B cell (primary cell): ENCODE measurements around the gene MYEF2. TPM values are rescaled to one million over a fixed set of nuclear protein-coding genes. Genes with fewer than 3 reads are reported as not detected.

Experiments used
- ATAC-seq: fragments of 200-7000 bp; cut with Tn5 transposase; one replicate; pipeline ENCODE4 v1.10.0; 2021; ENCODE audit warnings: low read depth, mild to moderate bottlenecking, moderate number of reproducible peaks, moderate library complexity
- CTCF ChIA-PET: fragments of 350-600 bp; sonication (Branson Sonifier 250); formaldehyde crosslinking; loops from one replicate; lab custom pipeline; 2021; ENCODE audit warnings: antibody characterized with exemption, inconsistent platforms; lab: Charles Lee
- POLR2A ChIA-PET: fragments of 350-600 bp; sonication (Branson Sonifier 250); formaldehyde crosslinking; loops from one replicate; lab custom pipeline; 2021; ENCODE audit warnings: antibody characterized with exemption; lab: Charles Lee
- DNase-seq: peaks from one replicate; pipeline ENCODE4 v3.0.0; 2013
- H2AFZ ChIP-seq: 2 replicates; pipeline ENCODE4 v1.6.1; 2012; ENCODE audit warnings: mild to moderate bottlenecking, low read depth, low read length; ENCODE audit not compliant: insufficient read depth, poor library complexity, severe bottlenecking
- H3K27ac ChIP-seq, 2 donors: 1 replicate in 1 of 2; 2 replicates in 1 of 2; pipeline ENCODE4 v1.5.1; 2012 to 2013; ENCODE audit warnings: low read length in 2 of 2, mild to moderate bottlenecking in 2 of 2, moderate library complexity in 1 of 2
- H3K27me3 ChIP-seq, 4 experiments: fragments of 200-600 bp in 1 of 4; sonication (generic) in 1 of 4; replicated peaks in 1 of 4; 1 replicate in 2 of 4; 2 replicates in 2 of 4; pipeline versions ENCODE4 v1.6.1 to v1.7.0; 2013 to 2016; ENCODE audit warnings: low read length in 3 of 4, mild to moderate bottlenecking in 2 of 4, mixed read lengths in 1 of 4, moderate library complexity in 1 of 4; ENCODE audit not compliant: insufficient read depth in 4 of 4, control insufficient read depth in 3 of 4; ENCODE audit errors: control extremely low read depth in 1 of 4
- H3K36me3 ChIP-seq, 2 experiments: replicated peaks in 1 of 2; 1 replicate in 1 of 2; 2 replicates in 1 of 2; pipeline versions ENCODE4 v1.6.1 to v1.7.1; 2013; ENCODE audit warnings: low read length in 1 of 2; ENCODE audit not compliant: insufficient read depth in 2 of 2, control insufficient read depth in 1 of 2; ENCODE audit errors: control extremely low read depth in 1 of 2, extremely low read depth in 1 of 2
- H3K4me1 ChIP-seq, 2 donors: fragments of 200-600 bp in 1 of 2; sonication (generic) in 1 of 2; 1 replicate in 1 of 2; 2 replicates in 1 of 2; pipeline versions ENCODE4 v1.5.1 to v1.6.1; 2013 to 2017; ENCODE audit warnings: low read length in 2 of 2; ENCODE audit not compliant: control insufficient read depth in 2 of 2, insufficient read depth in 2 of 2
- H3K4me2 ChIP-seq: replicated peaks from 2 replicates; pipeline ENCODE3; 2012; ENCODE audit warnings: mild to moderate bottlenecking, low read depth, low read length; ENCODE audit not compliant: poor library complexity, severe bottlenecking
- H3K4me3 ChIP-seq, 5 experiments: fragments of 200-600 bp in 1 of 5; sonication (generic) in 1 of 5; 1 replicate in 3 of 5; 2 replicates in 2 of 5; pipeline versions ENCODE4 v1.5.1 to v1.7.0; 2011 to 2016; ENCODE audit warnings: low read length in 4 of 5, mild to moderate bottlenecking in 4 of 5, low read depth in 2 of 5, control low read depth in 1 of 5, moderate library complexity in 1 of 5; ENCODE audit not compliant: insufficient read depth in 1 of 5; ENCODE audit errors: control extremely low read depth in 1 of 5, extremely low read depth in 1 of 5
- H3K79me2 ChIP-seq: fragments of 200-600 bp; sonication (generic); one replicate; pipeline ENCODE4 v1.6.0; 2016; ENCODE audit warnings: low read length; ENCODE audit not compliant: control insufficient read depth, insufficient read depth
- H3K9ac ChIP-seq: fragments of 200-600 bp; sonication (generic); 2 replicates; pipeline ENCODE4 v1.6.1; 2017; ENCODE audit warnings: mild to moderate bottlenecking, low read length, moderate library complexity
- H3K9me3 ChIP-seq, 3 donors: one replicate each; pipeline versions ENCODE4 v1.6.1 to v1.7.1; 2013; ENCODE audit warnings: low read length in 2 of 3; ENCODE audit not compliant: control insufficient read depth in 2 of 3, insufficient read depth in 1 of 3; ENCODE audit errors: control extremely low read depth in 1 of 3
- H4K20me1 ChIP-seq: 2 replicates; pipeline ENCODE4 v1.6.0; 2012; ENCODE audit warnings: mild to moderate bottlenecking, low read length; ENCODE audit not compliant: insufficient read depth, control insufficient read depth, poor library complexity, severe bottlenecking
- H3K27ac Mint-ChIP-seq: one replicate; pipeline ENCODE4 v1.8.0; 2021; ENCODE audit warnings: mixed read lengths
- H3K27me3 Mint-ChIP-seq: one replicate; pipeline ENCODE4 v1.8.0; 2021; ENCODE audit warnings: mixed read lengths
- H3K4me1 Mint-ChIP-seq: one replicate; pipeline ENCODE4 v1.8.0; 2021; ENCODE audit warnings: mixed read lengths
- H3K4me3 Mint-ChIP-seq: one replicate; pipeline ENCODE4 v1.8.0; 2021; ENCODE audit warnings: mixed read lengths
- H3K9me3 Mint-ChIP-seq: one replicate; pipeline ENCODE4 v1.8.0; 2022; ENCODE audit warnings: mixed read lengths; ENCODE audit not compliant: insufficient read depth
- CTCF ChIP-seq: fragments of 200-600 bp; IDR thresholded peaks from one replicate; pipeline ENCODE4 v1.8.0; 2022; ENCODE audit warnings: antibody characterized with exemption, mild to moderate bottlenecking
- EZH2 ChIP-seq: IDR thresholded peaks from 2 replicates; pipeline ENCODE4 v1.6.1; 2012; ENCODE audit warnings: borderline replicate concordance, low read depth, mild to moderate bottlenecking, moderate library complexity, low read length; ENCODE audit not compliant: insufficient read depth, poor library complexity, severe bottlenecking
- WGBS: methylation state at CpG from one replicate; pipeline ENCODE4 v1.1.5; 2013; ENCODE audit warnings: missing lambda C conversion rate; ENCODE audit not compliant: insufficient coverage; 5-methylcytosine and 5-hydroxymethylcytosine counted together
- intact Hi-C: fragments of 100-400 bp; cut with micrococcal nuclease; formaldehyde crosslinking; loops from one replicate; pipeline ENCODE4 v1.10.0; 2022
- polyA plus RNA-seq: library from polyadenylated mRNA; depleted of rRNA; stranded (reverse); fragments of >200 nt; gene quantifications from 2 replicates; pipeline ENCODE4 v1.2.3, GENCODE V29; 2012
- total RNA-seq, 2 donors: library from RNA; stranded (reverse); fragments of 120-200 nt in 1 of 2; gene quantifications; 1 replicate in 1 of 2; 2 replicates in 1 of 2; pipeline versions ENCODE4 v1.2.3 to v1.2.4, GENCODE V29; 2013 to 2022

MYEF2 gene
- total and polyA plus RNA-seq, 2 donors (not counting 1 experiment from before 2014, with no cell fraction given) = 3.9 to 34.3 TPM

- no peaks in the 10 kb centered on the region for H4K20me1 ChIP-seq
- Mint-ChIP-seq H3K9me3 (no peaks in the 10 kb centered on the region), H3K4me3 (no peak overlapping the region), H3K27me3 (peaks cover 12% of the 10 kb centered on the region), H3K27ac (no peak overlapping the region), H3K4me1 (no peaks in the 10 kb centered on the region)
- intact Hi-C loops = no loop called here
- no peaks in the 10 kb centered on the region for H3K36me3 ChIP-seq
- H3K79me2 ChIP-seq = no peaks in the 10 kb centered on the region
- no peak for DNase-seq
- no peaks in the 10 kb centered on the region for H3K4me1 ChIP-seq
- TF ChIP-seq CTCF (no peak), EZH2 (no peak)
- no peak overlapping the region for H2AFZ ChIP-seq
- no peak overlapping the region for H3K4me3 ChIP-seq
- WGBS = 96% methylated on average over 6 of the region's 6 CpGs
- no peak for ATAC-seq
- CTCF ChIA-PET = interaction anchor here (0.7 kb wide), 1 partner anchor 890 kb away, joined by 3 read pairs; no protein-coding TSS in a partner anchor
- no peak overlapping the region for H3K27ac ChIP-seq
- H3K9ac ChIP-seq = no peak overlapping the region
- H3K27me3 ChIP-seq = no peaks in the 10 kb centered on the region
- H3K4me2 ChIP-seq = no peak overlapping the region
- H3K9me3 ChIP-seq = no peaks in the 10 kb centered on the region
- POLR2A ChIA-PET = no interaction called here
These were observed 92.5 kb downstream of the MYEF2 start for GRCh38 chr15:48085591-48085930.

GRCh38 chr15:48084759-48085590 lies 93.1 kb downstream of the MYEF2 start:
- ATAC-seq = no peak
- H3K27ac Mint-ChIP-seq = no peak overlapping the region
- Histone ChIP-seq H3K4me2 (no peak overlapping the region), H3K4me1 (no peaks in the 10 kb centered on the region), H3K4me3 (no peak overlapping the region), H2AFZ (no peak overlapping the region), H4K20me1 (no peaks in the 10 kb centered on the region), H3K27ac (no peak overlapping the region), H3K36me3 (no peaks in the 10 kb centered on the region), H3K27me3 (no peaks in the 10 kb centered on the region), H3K9ac (no peak overlapping the region), H3K9me3 (no peaks in the 10 kb centered on the region), H3K79me2 (no peaks in the 10 kb centered on the region)
- no peaks in the 10 kb centered on the region for H3K4me1 Mint-ChIP-seq
- TF ChIP-seq CTCF (no peak), EZH2 (no peak)
- WGBS = 83% methylated on average over 4 of the region's 6 CpGs
- ChIA-PET CTCF (interaction anchor here (0.7 kb wide), 1 partner anchor 889 kb away, joined by 3 read pairs; no protein-coding TSS in a partner anchor), POLR2A (no interaction called here)
- intact Hi-C loops = no loop called here
- H3K9me3 Mint-ChIP-seq = no peaks in the 10 kb centered on the region
- no peak for DNase-seq
- H3K4me3 Mint-ChIP-seq = no peak overlapping the region
- peaks cover 8% of the 10 kb centered on the region for H3K27me3 Mint-ChIP-seq
